Mesenchymal stem cell (in vitro differentiated cells and primary cell): ENCODE measurements around the gene CYTH1.

Experiments
- DNase-seq: peaks from one replicate; pipeline ENCODE4 v3.0.0-alpha.2; 2013
- H2AFZ ChIP-seq: one replicate; pipeline ENCODE4 v1.6.1; 2013; ENCODE audit warnings: low read depth, mild to moderate bottlenecking, control low read depth, inconsistent platforms, low read length, moderate library complexity
- H2AK5ac ChIP-seq: 2 replicates; pipeline ENCODE4 v1.6.1; 2013; ENCODE audit warnings: low read length, moderate library complexity, mild to moderate bottlenecking, inconsistent platforms; ENCODE audit not compliant: severe bottlenecking
- H2BK120ac ChIP-seq: one replicate; pipeline ENCODE4 v1.6.1; 2013; ENCODE audit warnings: low read depth, mild to moderate bottlenecking, inconsistent platforms, low read length, moderate library complexity
- H2BK12ac ChIP-seq, 2 experiments: one replicate each; pipeline ENCODE4 v1.6.1; 2013; ENCODE audit warnings: inconsistent platforms in 2 of 2, low read length in 2 of 2, mild to moderate bottlenecking in 2 of 2, moderate library complexity in 2 of 2, control low read depth in 1 of 2
- H2BK15ac ChIP-seq: one replicate; pipeline ENCODE4 v1.6.1; 2013; ENCODE audit warnings: mild to moderate bottlenecking, low read depth, inconsistent platforms; ENCODE audit not compliant: poor library complexity, severe bottlenecking
- H2BK5ac ChIP-seq: 2 replicates; pipeline ENCODE4 v1.6.1; 2013; ENCODE audit warnings: low read depth, mild to moderate bottlenecking, low read length, control low read depth, inconsistent platforms; ENCODE audit not compliant: poor library complexity, severe bottlenecking
- H3K14ac ChIP-seq, 2 experiments: one replicate each; pipeline ENCODE4 v1.6.1; 2013; ENCODE audit warnings: inconsistent platforms in 2 of 2, low read length in 2 of 2, control low read depth in 1 of 2, mild to moderate bottlenecking in 1 of 2, moderate library complexity in 1 of 2
- H3K18ac ChIP-seq, 2 experiments: one replicate each; pipeline ENCODE4 v1.6.1; 2013; ENCODE audit warnings: inconsistent platforms in 2 of 2, low read length in 2 of 2, control low read depth in 1 of 2, low read depth in 1 of 2, mild to moderate bottlenecking in 1 of 2
- H3K23ac ChIP-seq, 2 experiments: one replicate each; pipeline ENCODE4 v1.6.1; 2013; ENCODE audit warnings: inconsistent platforms in 2 of 2, low read length in 2 of 2, mild to moderate bottlenecking in 2 of 2, moderate library complexity in 2 of 2, control low read depth in 1 of 2
- H3K27ac ChIP-seq: 2 replicates; pipeline ENCODE4 v1.5.1; 2013; ENCODE audit warnings: mild to moderate bottlenecking, moderate library complexity, low read length, control low read depth, inconsistent platforms; ENCODE audit not compliant: poor library complexity, severe bottlenecking
- H3K27me3 ChIP-seq, 2 experiments: 2 replicates each; pipeline versions ENCODE4 v1.6.1 to v1.7.0; 2013; ENCODE audit warnings: low read length in 2 of 2, mild to moderate bottlenecking in 2 of 2, moderate library complexity in 2 of 2, control low read depth in 1 of 2, inconsistent platforms in 1 of 2; ENCODE audit not compliant: control insufficient read depth in 1 of 2, insufficient read depth in 1 of 2
- H3K36me3 ChIP-seq, 2 experiments: 2 replicates each; pipeline versions ENCODE4 v1.6.1 to v1.7.0; 2013; ENCODE audit warnings: low read length in 2 of 2, control low read depth in 1 of 2, inconsistent platforms in 1 of 2, low read depth in 1 of 2, mild to moderate bottlenecking in 1 of 2; ENCODE audit not compliant: insufficient read depth in 2 of 2, control insufficient read depth in 1 of 2
- H3K4ac ChIP-seq, 2 experiments: one replicate each; pipeline ENCODE4 v1.6.1; 2013; ENCODE audit warnings: inconsistent platforms in 2 of 2, low read length in 2 of 2, mild to moderate bottlenecking in 2 of 2, moderate library complexity in 2 of 2, control low read depth in 1 of 2, low read depth in 1 of 2
- H3K4me1 ChIP-seq: 2 replicates; pipeline ENCODE4 v1.6.1; 2013; ENCODE audit warnings: low read depth, low read length, control low read depth; ENCODE audit not compliant: control insufficient read depth, insufficient read depth
- H3K4me2 ChIP-seq: 2 replicates; pipeline ENCODE4 v1.6.1; 2013; ENCODE audit warnings: low read length, mild to moderate bottlenecking, inconsistent platforms; ENCODE audit not compliant: poor library complexity, severe bottlenecking
- H3K4me3 ChIP-seq, 2 experiments: 2 replicates each; pipeline versions ENCODE4 v1.5.1 to v1.7.0; 2013; ENCODE audit warnings: low read length in 2 of 2, mild to moderate bottlenecking in 2 of 2, control low read depth in 1 of 2, low read depth in 1 of 2; ENCODE audit not compliant: insufficient read depth in 1 of 2
- H3K79me1 ChIP-seq: replicated peaks from 2 replicates; pipeline ENCODE4 v1.6.1; 2013; ENCODE audit warnings: mild to moderate bottlenecking, control low read depth, low read length, inconsistent platforms; ENCODE audit not compliant: poor library complexity, severe bottlenecking
- H3K9ac ChIP-seq: 2 replicates; pipeline ENCODE4 v1.7.0; 2013; ENCODE audit warnings: mild to moderate bottlenecking, low read length, moderate library complexity
- H3K9me3 ChIP-seq: 2 replicates; pipeline ENCODE4 v1.7.0; 2013; ENCODE audit warnings: mild to moderate bottlenecking, low read length; ENCODE audit not compliant: control insufficient read depth
- H4K8ac ChIP-seq: one replicate; pipeline ENCODE4 v1.6.1; 2013; ENCODE audit warnings: inconsistent platforms, mild to moderate bottlenecking, low read length, moderate library complexity
- H4K91ac ChIP-seq: one replicate; pipeline ENCODE4 v1.6.1; 2013; ENCODE audit warnings: mild to moderate bottlenecking, low read length, inconsistent platforms
- WGBS: methylation state at CpG from one replicate; pipeline ENCODE4 v1.1.7; 2013; ENCODE audit warnings: mixed read lengths; 5-methylcytosine and 5-hydroxymethylcytosine counted together

CYTH1 gene

DNA sequence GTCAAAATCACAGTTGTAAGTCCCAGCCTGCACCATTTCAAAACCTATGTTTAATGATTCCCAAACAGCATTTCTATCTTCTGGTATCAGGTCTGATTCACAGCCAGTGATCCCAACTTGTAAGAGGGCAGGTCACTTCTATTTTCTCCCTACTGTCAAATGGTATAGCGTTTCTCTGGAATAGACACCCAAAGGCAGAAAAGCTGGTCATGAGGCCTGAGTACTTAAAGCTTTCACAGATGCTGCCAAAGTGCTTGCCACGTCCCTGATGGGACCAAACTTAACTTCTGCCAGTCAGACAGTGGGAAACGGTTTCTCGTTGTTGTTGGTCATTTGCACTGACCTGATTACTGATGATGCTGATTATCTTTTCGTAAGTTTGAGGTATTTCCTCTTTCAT is 43.4 kb downstream of the CYTH1 start:
- Histone ChIP-seq H3K27ac (no peak overlapping the region), H3K4me2 (no peak overlapping the region), H3K79me1 (peaks cover 44% of the 10 kb centered on the region), H4K91ac (no peak overlapping the region), H2BK5ac (no peak overlapping the region), H2AFZ (no peak overlapping the region), H3K36me3 (peaks cover 0 to 6% of the 10 kb centered on the region in 2 experiments), H3K18ac (no peak overlapping the region), H3K4ac (no peak overlapping the region), H3K23ac (no peak overlapping the region), H3K27me3 (no peaks in the 10 kb centered on the region), H2BK12ac (no peak overlapping the region), H2AK5ac (no peak overlapping the region), H4K8ac (no peak overlapping the region), H3K14ac (no peak overlapping the region), H2BK15ac (no peak overlapping the region), H3K4me3 (no peak overlapping the region), H3K4me1 (peaks cover 15% of the 10 kb centered on the region), H3K9ac (no peak overlapping the region), H3K9me3 (no peaks in the 10 kb centered on the region), H2BK120ac (no peak overlapping the region)
- 95% methylated on average over 4 of the region's 5 CpGs for WGBS
- no peak for DNase-seq

DNA sequence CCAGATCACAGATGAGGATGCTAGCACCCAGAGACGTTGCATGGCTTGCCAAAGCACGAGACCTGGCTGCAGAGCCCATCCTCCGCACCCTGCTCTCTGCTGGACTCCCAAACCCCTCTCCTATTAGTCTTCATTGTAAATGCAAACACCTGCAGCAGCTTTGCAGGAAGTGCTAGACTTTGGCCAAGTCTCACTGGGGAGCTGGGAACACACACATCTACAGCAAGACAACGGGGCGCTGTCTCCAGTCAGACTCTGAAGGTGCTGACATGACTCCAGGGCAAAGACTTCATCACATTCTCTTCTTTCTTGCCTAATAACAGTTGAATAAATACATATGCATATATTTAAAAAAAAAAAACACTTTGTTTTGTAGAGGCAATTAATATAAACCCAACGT is 43.8 kb downstream of the CYTH1 start:
- Histone ChIP-seq H3K4me2 (no peak overlapping the region), H2BK120ac (no peak overlapping the region), H2BK5ac (no peak overlapping the region), H3K4me3 (no peak overlapping the region), H3K36me3 (peaks cover 0 to 8% of the 10 kb centered on the region in 2 experiments), H3K23ac (no peak overlapping the region), H3K4ac (no peak overlapping the region), H2BK15ac (no peak overlapping the region), H3K79me1 (peaks cover 47% of the 10 kb centered on the region), H3K9me3 (no peaks in the 10 kb centered on the region), H3K14ac (no peak overlapping the region), H3K18ac (no peak overlapping the region), H3K27me3 (no peaks in the 10 kb centered on the region), H2BK12ac (no peak overlapping the region), H4K91ac (peak overlapping the region; percentile 20), H3K4me1 (peaks cover 15% of the 10 kb centered on the region), H4K8ac (peak overlapping the region; percentile 73), H2AFZ (no peak overlapping the region), H3K9ac (no peak overlapping the region), H2AK5ac (no peak overlapping the region), H3K27ac (no peak overlapping the region)
- 89% methylated on average over 6 of the region's 6 CpGs for WGBS
- DNase-seq, result no peak

DNA sequence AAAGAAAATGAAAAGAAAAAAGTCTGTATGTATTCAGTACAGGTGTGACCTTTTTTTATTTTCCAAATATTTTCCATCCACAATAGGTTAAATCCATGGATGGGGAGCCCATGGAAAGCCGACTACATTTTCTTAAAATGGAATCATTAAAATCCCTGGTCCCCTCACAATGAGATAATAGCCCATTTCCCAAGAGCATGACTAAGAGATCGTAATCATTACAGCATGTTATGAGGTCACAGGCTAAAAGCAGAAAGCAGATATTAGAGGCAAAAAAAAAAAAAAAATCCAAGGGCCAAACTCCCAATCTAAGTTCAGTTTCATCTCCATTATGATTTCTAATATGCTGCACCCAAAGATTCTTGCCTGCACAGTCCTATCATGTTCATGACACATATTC is 44.7 kb downstream of the CYTH1 start:
- peak overlapping the region; percentile 85 for H3K9ac ChIP-seq
- H2AK5ac ChIP-seq, result no peak overlapping the region
- H3K79me1 ChIP-seq, result peaks cover 44% of the 10 kb centered on the region
- H3K4ac ChIP-seq, result no peak overlapping the region
- peak overlapping the region in 1 of 2 experiments; percentile 73 for H3K4me3 ChIP-seq
- H3K18ac ChIP-seq, result no peak overlapping the region
- H4K91ac ChIP-seq, result no peak overlapping the region
- H3K27ac ChIP-seq, result no peak overlapping the region
- H3K14ac ChIP-seq, result no peak overlapping the region
- no peak overlapping the region for H4K8ac ChIP-seq
- no peak overlapping the region for H3K23ac ChIP-seq
- peak; percentile 88 for DNase-seq
- peaks cover 0 to 8% of the 10 kb centered on the region in 2 experiments for H3K36me3 ChIP-seq
- 23% methylated on average over 2 of the region's 2 CpGs for WGBS
- no peaks in the 10 kb centered on the region for H3K27me3 ChIP-seq
- no peaks in the 10 kb centered on the region for H3K9me3 ChIP-seq
- H2BK15ac ChIP-seq, result no peak overlapping the region
- H2BK120ac ChIP-seq, result no peak overlapping the region
- H2AFZ ChIP-seq, result no peak overlapping the region
- peaks cover 15% of the 10 kb centered on the region for H3K4me1 ChIP-seq
- H2BK12ac ChIP-seq, result no peak overlapping the region
- H2BK5ac ChIP-seq, result no peak overlapping the region
- no peak overlapping the region for H3K4me2 ChIP-seq

DNA sequence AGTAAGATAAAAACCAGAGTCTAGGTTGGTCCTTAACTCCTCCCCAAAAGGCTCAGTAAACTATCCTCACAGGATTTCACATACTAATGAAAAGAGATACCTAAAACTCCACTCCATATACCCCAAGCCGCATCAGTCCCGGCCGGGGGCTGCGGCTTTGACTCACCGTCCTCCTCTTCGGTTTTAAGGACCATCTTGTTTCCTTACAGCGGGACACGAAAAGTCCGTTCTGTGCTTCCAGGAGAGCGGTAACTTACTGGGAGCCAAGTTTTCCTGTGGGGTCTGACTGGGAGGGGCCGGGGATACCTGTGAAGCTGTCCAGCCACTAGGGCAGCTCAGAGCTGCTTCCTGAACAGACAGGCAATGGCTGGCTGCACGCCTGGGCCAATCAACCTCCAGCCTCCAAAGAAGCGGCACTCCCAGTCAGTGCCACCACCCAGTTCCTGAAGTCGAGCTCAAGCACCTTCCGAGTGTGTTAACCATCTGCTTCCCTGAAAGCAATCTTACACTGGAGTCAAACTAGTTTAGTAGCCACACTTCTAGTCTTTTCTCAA is 45.5 kb downstream of the CYTH1 start:
- peaks cover 38% of the 10 kb centered on the region for H3K79me1 ChIP-seq
- H3K27me3 ChIP-seq, result no peaks in the 10 kb centered on the region
- H3K27ac ChIP-seq, result no peak overlapping the region
- H3K9me3 ChIP-seq, result no peaks in the 10 kb centered on the region
- H3K36me3 ChIP-seq, result peaks cover 0 to 8% of the 10 kb centered on the region in 2 experiments
- peak overlapping the region in 1 of 2 experiments; percentile 83 for H2BK12ac ChIP-seq
- peak overlapping the region; percentile 85 for H3K9ac ChIP-seq
- 88% methylated on average over 15 of the region's 15 CpGs for WGBS
- no peak overlapping the region for H3K14ac ChIP-seq
- H4K8ac ChIP-seq, result no peak overlapping the region
- no peak overlapping the region for H3K4me2 ChIP-seq
- H3K18ac ChIP-seq, result peak overlapping the region in 1 of 2 experiments; percentile 68
- H3K4me1 ChIP-seq, result peaks cover 14% of the 10 kb centered on the region
- peak overlapping the region in 1 of 2 experiments; percentile 39 for H3K4ac ChIP-seq
- no peak overlapping the region for H2AFZ ChIP-seq
- no peak for DNase-seq
- no peak overlapping the region for H4K91ac ChIP-seq
- no peak overlapping the region for H2BK120ac ChIP-seq
- no peak overlapping the region for H3K23ac ChIP-seq
- no peak overlapping the region for H2AK5ac ChIP-seq
- no peak overlapping the region for H2BK5ac ChIP-seq
- H2BK15ac ChIP-seq, result no peak overlapping the region
- H3K4me3 ChIP-seq, result peak overlapping the region in 1 of 2 experiments; percentile 73
